ENCODE measurements around the gene MAS1L.

Gene MAS1L

DNA sequence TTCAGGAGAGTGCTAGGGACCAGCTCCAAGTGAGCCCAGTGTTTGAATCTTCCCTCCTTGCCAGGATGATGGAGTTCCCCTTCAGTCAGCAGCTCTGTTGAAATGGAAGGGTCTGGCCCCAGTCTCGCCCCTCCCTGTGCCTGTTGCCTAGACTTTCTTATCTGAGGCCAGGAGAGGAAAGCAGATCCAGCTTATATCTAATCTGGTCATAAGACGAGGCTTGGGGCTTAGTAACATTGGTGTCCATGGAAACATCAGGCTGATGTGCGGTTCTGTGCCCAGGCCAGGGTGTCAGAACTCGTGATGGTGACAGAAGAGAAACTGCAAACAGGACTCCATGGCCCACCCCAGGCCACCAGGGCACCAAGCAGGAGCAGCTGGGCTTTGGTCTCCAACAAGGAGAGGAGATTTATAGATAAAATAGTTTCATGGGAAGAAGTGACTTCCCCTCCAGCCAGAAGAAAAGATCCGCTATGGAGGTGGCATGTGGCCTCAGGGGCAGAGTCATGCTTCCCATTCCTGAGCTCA is 9.8 kb downstream of the MAS1L start:
- H3K4me3 ChIP-seq (ENCODE audit: low read depth, low read length) = no peak overlapping the region
- TF ChIP-seq, protein P1, sequence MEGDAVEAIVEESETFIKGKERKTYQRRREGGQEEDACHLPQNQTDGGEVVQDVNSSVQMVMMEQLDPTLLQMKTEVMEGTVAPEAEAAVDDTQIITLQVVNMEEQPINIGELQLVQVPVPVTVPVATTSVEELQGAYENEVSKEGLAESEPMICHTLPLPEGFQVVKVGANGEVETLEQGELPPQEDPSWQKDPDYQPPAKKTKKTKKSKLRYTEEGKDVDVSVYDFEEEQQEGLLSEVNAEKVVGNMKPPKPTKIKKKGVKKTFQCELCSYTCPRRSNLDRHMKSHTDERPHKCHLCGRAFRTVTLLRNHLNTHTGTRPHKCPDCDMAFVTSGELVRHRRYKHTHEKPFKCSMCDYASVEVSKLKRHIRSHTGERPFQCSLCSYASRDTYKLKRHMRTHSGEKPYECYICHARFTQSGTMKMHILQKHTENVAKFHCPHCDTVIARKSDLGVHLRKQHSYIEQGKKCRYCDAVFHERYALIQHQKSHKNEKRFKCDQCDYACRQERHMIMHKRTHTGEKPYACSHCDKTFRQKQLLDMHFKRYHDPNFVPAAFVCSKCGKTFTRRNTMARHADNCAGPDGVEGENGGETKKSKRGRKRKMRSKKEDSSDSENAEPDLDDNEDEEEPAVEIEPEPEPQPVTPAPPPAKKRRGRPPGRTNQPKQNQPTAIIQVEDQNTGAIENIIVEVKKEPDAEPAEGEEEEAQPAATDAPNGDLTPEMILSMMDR (IDR thresholded peaks at IDR 0.05; ENCODE audit: borderline replicate concordance, insufficient read depth, low read depth, low read length) = no peak

DNA sequence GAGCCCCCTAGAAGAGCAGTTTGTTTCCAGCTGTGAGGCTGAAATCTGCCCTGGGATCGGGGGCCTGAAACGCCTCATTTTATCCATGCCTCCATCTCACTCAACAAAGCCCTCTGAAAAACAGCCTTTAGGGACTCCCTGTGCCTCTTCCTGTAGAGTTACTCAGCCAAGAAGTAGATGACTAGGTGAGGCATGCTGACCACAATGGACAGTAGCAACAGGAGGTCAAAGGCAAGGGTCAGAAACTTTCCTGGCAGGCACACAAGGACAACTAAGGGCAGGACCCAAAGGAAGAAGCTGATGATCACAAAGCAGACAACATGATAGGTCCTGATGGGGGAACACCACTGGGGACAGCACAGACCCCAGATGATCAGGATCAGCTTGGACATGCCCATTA is 12.8 kb downstream of the MAS1L start:
- H3K4me3 ChIP-seq (ENCODE audit: low read depth, low read length) = no peak overlapping the region
- TF ChIP-seq, protein P1 (IDR thresholded peaks at IDR 0.05; ENCODE audit: borderline replicate concordance, insufficient read depth, low read depth, low read length) = no peak

DNA sequence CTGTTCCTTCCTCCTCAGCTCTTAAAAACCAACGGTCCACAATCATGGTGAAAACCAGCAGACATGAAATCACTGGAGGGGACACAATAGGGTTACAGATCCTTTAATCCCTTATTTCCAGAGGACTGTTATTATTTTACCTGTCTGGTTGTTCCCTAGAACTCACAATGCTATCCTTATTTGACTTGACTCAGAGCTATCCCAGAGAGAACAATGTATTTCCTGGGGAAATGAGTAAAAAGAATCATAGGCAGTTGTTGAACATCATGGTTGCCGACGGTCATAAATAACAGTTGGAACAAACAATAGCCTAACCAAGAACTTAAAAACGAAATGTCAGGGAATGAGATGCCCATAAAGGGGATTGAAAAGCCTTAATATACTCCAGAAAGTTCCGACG is 21.5 kb downstream of the MAS1L start:
- TF ChIP-seq, protein P1 (IDR thresholded peaks at IDR 0.05; ENCODE audit: borderline replicate concordance, insufficient read depth, low read depth, low read length) = no peak
- H3K4me3 ChIP-seq (ENCODE audit: low read depth, low read length) = no peak overlapping the region

DNA sequence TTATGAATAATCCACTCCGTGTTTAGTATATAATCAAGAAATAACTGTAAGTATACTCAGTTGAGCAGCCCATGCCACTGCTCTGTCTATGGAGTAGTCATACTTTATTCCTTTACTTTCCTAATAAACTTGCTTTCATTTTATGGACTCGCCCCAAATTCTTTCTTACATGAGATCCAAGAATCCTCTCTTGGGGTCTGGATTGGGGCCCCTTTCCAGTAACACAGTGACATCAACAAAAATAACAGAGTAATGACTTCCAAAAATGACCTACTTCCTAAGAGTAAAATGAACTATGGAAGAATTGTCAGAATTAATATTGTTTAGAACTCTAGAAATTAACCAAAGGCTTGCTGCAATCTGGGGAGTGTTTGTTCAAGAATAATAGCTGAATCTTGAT is 22.0 kb downstream of the MAS1L start:
- TF ChIP-seq, protein P1 (IDR thresholded peaks at IDR 0.05; ENCODE audit: borderline replicate concordance, insufficient read depth, low read depth, low read length) = no peak
- no peak overlapping the region for H3K4me3 ChIP-seq (ENCODE audit: low read depth, low read length)

DNA sequence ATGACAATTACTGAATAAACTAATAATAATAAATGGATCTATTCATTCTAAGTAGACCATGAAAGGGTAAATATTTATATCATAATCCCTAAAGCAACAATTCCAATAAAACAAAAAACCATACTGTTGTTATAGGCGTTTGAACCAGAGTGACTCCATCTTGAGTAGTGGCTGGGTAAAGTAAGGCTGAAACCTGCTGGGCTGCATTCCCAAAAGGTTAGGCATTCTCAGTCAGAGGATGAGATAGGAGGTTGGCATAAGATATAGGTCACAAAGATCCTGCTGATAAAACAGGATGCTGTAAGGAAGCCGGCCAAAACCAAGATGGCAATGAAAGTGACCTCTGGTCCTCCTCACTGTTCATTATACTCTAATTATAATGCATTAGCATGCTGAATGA is 22.5 kb downstream of the MAS1L start:
- no peak overlapping the region for H3K4me3 ChIP-seq (ENCODE audit: low read depth, low read length)
- TF ChIP-seq, protein P1 (IDR thresholded peaks at IDR 0.05; ENCODE audit: borderline replicate concordance, insufficient read depth, low read depth, low read length) = no peak

DNA sequence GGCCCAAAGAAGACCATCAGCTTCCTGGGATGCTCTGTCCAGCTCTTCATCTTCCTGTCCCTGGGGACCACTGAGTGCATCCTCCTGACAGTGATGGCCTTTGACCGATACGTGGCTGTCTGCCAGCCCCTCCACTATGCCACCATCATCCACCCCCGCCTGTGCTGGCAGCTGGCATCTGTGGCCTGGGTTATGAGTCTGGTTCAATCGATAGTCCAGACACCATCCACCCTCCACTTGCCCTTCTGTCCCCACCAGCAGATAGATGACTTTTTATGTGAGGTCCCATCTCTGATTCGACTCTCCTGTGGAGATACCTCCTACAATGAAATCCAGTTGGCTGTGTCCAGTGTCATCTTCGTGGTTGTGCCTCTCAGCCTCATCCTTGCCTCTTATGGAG is 25.7 kb downstream of the MAS1L start:
- TF ChIP-seq, protein P1 (IDR thresholded peaks at IDR 0.05; ENCODE audit: borderline replicate concordance, insufficient read depth, low read depth, low read length) = no peak
- H3K4me3 ChIP-seq (ENCODE audit: low read depth, low read length) = no peak overlapping the region

DNA sequence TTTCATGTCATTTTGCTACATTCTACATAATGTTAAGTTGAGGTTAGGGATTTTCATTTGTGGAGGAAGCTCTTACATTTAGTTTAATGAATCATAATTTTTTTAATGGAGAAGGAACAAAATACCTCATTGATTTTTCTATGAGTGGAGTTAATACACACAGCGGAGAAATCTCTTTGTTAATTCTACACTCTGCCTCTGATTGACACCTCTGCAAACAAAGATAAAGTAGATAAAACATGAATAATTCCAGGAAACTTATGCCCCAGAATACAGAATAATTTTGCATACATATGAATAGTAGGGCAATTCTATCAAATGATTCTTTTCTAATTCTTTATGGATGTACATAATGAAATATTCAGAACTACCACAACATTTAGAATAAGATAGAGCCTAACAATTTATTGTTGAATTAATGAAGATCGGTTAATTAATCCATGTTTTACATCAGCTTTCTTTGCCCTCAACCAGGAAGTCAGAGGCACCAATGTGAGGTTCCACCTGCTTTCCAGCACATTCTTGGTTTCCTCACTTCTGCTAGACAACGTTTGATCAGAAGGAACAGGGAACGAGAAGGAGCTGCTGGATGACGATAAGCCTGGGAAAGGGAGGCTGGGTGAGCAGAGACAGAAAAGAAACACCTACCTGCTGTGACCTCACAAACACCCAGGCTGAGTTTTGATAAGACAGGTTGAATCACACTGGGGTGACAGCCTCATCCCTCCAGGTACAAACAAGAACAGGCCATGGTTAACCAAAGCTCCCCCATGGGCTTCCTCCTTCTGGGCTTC is 26.5 kb downstream of the MAS1L start:
- no peak overlapping the region for H3K4me3 ChIP-seq (ENCODE audit: low read depth, low read length)
- TF ChIP-seq, protein P1 (IDR thresholded peaks at IDR 0.05; ENCODE audit: borderline replicate concordance, insufficient read depth, low read depth, low read length) = no peak

All from GM12875 (cell line).